HG02885 (cell line): Measurements from ENCODE around the gene ACOT11.

ENCODE experiments used
- ATAC-seq: cut with Tn5 transposase; IDR thresholded peaks from one replicate; pipeline ENCODE4 v1.9.1; 2021; ENCODE audit warnings: mild to moderate bottlenecking; ENCODE audit not compliant: unreplicated experiment, poor library complexity

ACOT11 gene

GRCh38 chr1:54559111-54559548, 11.1 kb downstream of the ACOT11 start:
- no peak for ATAC-seq

GRCh38 chr1:54559771-54560231, 11.8 kb downstream of the ACOT11 start:
- ATAC-seq, result no peak

- ATAC-seq, result no peak
Observed at GRCh38 chr1:54564312-54565112, 16.5 kb downstream of the ACOT11 start.

DNA sequence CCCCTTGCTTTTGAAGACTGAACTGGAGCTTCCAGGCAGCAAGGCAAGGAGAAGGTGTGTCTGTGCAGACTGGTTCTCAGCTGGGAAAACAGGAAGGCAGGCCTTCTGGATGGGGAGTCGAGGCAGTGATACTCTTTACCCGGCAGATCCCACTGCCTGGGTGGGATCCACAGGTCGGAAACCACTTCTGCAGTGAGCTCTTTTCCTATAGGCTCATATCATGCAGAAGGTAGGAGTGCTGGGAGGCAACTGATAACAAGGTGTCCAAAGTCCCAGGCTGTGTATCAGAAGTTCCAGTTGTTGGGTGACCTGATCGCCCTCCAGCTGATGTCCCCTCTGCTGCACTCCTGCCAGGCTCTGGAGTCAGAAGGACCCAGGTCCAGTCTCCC, 17.1 kb downstream of the ACOT11 start:
- no peak for ATAC-seq

DNA sequence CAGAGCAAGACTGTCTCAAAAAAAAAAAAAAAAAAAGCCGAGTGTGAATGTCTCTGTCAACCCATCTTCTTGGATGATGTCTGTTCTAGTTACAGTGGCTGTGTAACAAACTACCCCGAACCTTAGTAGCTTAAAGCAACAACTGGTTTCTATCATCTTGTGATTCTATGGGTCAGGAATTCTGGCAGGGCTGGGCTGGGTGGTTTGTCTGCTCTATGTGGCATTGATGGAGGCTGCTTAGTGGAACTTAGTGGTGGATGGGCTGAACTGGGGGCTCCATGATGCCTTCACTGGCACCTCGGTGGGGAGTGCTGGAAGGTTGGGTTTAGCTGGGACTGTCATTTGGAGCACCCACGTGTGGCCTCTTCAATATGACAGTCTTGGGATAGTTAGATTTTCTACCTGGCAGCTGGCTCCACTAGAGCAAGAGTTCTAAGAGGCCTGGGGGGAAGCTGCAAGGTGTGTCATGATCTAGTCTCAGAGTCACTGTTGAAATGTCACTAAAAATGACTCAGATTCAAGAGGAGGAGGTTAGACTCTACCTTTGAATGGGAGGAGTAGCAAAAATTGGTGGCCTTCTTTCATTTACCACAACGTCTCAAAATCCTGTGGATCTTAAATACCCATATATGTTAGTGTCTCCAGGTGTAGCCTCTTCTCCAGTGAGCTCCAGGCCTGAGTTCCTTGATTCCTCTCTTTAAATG, 18.6 kb downstream of the ACOT11 start:
- no peak for ATAC-seq

DNA sequence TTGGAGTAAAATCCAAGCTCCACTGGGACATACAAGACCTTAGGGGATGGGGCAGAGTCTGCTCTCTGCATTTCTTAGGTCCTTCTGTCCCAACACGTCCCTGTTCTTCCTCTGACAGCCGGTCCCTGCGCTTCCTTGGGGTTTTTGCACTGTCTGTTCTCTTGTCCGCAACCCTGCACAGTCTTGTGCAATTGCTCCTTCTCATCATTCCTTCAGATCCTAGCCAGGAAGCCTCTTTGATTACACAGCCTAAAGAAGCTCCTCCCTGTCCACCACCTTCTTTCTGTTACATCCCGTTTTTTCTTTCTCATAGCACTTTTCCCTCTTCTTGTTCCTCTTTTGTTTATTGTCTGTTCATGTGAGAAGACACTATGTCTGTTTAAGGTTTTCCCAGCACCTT, 19.9 kb downstream of the ACOT11 start:
- no peak for ATAC-seq

- ATAC-seq, result no peak
Observed at GRCh38 chr1:54569339-54569738, 21.3 kb downstream of the ACOT11 start.

DNA sequence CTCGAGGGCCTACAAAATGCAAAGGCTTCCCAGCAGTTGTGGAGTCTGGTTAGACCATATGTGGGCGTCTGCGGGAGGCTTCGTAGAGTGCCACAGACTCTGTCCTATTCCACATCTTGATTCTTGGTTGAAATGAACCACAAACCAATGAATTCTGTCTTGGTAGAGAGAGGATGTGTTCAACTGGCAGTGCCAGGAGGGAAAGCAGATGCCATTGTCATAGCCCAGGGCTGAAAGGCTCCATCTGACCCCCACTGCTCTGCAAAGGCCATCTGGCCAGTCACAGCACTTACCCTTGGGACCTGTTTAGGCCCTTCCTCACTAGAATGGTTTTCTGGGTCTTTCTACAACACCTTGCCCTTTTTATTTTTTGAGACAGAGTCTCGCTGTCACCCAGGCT, 22.1 kb downstream of the ACOT11 start:
- no peak for ATAC-seq

DNA sequence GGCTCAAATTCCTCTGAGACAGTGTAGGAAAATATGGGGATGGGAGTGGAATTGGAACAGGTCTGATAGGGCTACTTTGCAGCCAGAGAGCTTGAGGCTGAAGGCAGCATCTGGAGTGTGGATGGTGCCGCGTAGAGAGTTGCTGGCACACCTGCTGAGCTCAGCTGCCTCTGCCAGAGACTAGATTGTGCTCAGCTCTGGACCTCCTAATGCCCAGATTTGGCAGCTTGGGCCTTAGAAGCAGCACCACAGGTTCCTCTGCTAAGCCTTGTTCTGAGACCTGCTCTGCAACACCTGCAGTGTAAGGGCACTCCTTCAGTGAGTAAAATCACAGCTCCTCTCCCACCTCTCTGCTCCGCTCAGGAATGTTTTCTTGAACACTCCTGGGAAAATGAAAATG, 23.3 kb downstream of the ACOT11 start:
- ATAC-seq, result no peak

DNA sequence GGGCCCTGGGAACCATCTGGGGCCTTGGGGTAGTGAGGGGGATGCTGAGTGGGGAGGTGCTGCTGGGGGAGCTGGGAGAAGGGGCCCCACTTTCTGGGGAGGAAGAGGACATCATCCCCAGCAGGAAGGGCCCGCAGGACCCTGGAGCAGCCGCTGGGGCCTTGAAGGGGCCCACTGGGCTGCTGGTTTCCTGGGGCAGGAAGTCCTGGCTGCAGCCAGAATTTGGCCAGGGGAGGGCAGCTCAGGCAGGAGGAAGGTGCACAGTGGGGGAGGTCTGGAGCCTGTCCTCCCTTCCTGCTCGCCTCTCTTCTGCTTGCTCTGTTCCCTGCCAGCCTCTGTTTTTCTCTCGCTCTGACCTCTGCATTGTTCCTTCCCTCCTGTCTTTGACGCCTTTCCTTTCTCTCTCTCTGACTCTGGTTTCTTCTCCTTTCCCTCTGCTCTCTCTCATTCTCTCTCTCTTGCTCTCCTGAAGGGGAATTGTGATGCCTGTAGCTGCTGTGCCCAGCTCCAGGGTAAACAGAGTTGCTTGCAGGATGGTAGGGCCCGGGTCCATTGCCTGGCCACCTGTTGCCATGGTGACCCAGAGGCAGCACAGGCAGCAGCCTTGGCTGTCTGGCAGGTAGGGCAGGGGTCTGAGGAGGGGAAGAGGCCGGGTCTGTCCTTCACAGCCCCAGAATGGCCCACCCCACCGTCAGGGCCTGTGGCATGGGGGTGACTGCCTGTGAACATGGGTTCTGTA, 23.9 kb downstream of the ACOT11 start:
- ATAC-seq, result no peak

DNA sequence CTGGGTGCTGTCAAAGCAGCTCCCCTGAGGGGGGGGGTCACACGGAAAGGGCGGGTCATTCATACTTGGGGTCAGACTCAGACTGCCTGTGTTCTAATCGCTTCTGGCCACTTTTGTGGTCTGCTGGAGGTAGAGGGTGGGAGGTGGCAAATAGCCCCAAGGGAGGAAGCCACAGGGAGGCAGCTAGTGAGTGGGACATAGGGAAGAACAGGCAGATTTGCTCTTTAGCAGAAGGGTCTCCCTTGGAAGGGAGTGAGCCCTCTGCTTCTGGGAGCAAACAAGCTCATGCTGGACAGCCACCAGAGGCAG, 24.5 kb downstream of the ACOT11 start:
- ATAC-seq, result no peak

- no peak for ATAC-seq
Observed at GRCh38 chr1:54574158-54574778, 26.2 kb downstream of the ACOT11 start.

GRCh38 chr1:54575161-54575560, 27.1 kb downstream of the ACOT11 start:
- ATAC-seq, result no peak

GRCh38 chr1:54575605-54576290, 27.7 kb downstream of the ACOT11 start:
- ATAC-seq, result no peak

DNA sequence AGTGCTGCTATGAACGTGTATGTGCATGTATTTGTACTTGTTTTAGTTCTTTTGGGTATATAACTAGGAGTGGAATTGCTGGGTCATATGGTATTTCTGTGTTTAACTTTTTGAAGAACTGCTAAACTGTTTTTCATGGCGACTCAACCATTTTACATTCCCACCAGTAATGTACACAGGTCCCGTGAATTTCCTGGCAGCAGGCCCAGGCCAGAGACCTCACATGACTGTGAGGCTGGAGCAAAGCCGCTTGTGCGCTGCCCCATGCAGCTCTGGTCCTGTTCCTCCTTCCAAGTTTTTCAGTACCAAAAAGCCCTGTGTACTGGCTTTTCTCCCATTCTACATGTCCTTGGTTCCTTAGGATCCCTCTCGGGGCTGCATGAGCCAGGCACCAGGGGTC, 29.6 kb downstream of the ACOT11 start:
- no peak for ATAC-seq

GRCh38 chr1:54579337-54579781, 31.3 kb downstream of the ACOT11 start:
- no peak for ATAC-seq

GRCh38 chr1:54580856-54581550, 33.0 kb downstream of the ACOT11 start:
- ATAC-seq, result no peak

DNA sequence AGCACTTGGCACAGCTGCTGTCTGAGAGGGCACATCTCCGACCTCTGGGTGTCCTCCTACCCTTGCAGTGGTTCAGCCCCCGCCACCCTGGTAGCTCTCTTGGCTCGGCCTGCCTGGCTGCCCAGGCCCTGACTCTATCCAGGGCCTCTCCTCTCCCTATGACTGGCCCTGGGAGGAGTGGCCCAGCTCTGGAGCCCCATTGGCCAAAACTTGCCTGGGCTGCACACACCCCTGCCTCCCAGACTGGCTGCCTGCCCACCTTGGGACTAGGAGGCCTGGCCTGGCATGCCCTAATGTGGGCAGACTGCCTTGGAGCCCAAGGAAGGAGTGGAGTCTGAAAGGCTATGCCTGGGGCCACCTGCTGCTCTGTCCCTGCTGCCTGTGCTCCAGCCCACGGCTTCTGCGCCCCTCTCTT, 33.6 kb downstream of the ACOT11 start:
- ATAC-seq, result no peak

DNA sequence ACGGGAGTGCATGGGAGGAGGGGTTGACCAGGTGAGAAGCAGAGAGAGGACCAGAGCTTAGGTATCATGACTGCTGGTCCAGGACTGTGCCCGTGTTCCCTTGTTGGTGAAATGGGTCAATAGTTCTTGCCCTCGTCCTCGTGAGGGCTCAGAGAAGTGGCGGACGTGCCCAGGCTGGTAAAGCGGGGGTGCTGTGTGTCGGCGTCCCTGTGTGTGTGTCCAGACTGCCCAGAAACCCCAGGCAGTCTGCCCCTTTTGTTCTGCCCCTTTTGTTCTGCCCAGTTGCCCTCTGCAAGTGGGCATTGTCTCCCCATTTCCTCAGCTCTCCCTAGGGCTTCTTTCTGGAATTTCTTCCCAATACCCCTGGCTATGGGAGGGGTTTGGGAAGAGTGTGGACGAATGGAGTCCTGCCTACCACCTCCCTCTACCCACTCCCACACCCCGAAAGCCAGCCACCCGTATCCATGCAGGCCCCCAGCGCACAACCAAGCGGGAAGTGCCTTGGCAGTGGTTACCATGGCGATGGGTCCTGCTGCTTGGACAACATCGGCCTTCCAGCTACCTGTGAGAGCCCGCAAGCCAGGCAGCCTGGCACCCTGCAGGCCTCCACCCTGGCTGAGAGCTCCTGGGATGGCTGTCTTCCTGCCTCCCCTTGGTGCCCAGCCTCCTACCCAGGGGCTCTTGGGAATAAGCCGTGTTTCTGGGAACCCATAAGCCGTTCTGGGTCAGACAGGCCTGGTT, 34.7 kb downstream of the ACOT11 start:
- ATAC-seq, result no peak
